HG03280 (cell line): ENCODE results near the gene GALR1.

Source experiments
- ATAC-seq: cut with Tn5 transposase; IDR thresholded peaks from one replicate; pipeline ENCODE4 v1.9.1; 2021; ENCODE audit warnings: mild to moderate bottlenecking, moderate library complexity; ENCODE audit not compliant: unreplicated experiment

The GALR1 gene

DNA sequence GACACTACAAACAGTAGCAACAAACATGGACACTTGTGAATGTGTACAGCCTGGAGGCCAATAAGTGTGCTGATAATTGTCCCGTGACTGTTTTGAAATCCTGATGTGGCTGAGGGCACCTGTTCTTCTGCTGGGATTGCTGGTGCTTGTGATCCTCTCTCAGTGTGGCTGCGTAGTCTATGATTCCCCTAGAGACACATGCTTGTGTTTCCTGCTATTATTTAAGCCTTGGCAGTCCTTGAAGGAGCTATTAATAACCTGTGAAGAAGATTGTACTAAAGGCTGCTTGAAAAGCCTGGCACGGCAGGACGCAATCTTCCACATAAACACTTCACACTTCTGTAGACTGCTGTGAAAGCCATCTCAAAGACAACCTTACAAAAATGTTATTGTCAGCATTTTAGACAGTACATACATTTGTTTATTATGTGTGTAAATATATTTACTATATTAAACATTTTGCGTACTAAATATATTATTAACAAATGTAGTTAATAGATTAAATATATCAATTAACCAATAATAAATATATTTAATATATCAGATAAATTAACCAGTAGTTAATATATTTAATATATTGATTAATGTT, 71.4 kb downstream of the GALR1 start:
- no peak for ATAC-seq

- no peak for ATAC-seq
Measured at GRCh38 chr18:77321823-77322805, 72.5 kb downstream of the GALR1 start.

GRCh38 chr18:77323640-77324299, 74.1 kb downstream of the GALR1 start:
- no peak for ATAC-seq
